ENCODE results near the gene DMPK. TPM values are rescaled to one million over a fixed set of nuclear protein-coding genes. Genes with fewer than 3 reads are reported as not detected.

DMPK gene
- total RNA-seq, 1 experiment from 2014 or later, result 18.3 TPM

DNA sequence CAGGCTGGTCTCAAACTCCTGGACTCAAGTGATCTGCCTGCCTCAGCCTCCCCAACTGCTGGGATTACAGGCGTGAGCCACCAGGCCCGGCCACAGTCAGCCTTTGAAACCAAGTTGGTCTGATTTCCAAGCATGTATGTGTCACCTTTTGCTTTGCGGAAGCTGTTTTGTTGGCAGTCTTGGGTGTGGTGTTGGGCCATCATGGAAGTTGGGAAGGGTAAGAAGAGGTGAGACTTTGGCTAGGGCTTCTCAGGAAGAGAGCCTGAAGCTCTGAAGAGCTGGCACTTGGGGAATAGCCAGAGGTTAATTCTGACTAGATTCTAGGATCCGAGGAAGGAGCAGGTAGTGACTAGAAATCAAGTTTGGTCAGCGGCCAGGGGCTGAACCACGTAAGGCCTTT, 30.0 kb upstream of the DMPK start:
- Histone ChIP-seq H3K27me3 (ENCODE audit: low read length) (no peaks in the 10 kb centered on the region), H3F3A (ENCODE audit: low read length, unreplicated experiment) (no peaks in the 10 kb centered on the region), H3K9ac (ENCODE audit: low read length) (no peak overlapping the region), H3K36me3 (ENCODE audit: low read depth, low read length) (no peaks in the 10 kb centered on the region; the same call in 1 of the 2 replicates), H3K27ac (ENCODE audit: low read length) (no peak overlapping the region), H4K20me1 (ENCODE audit: low read length) (no peaks in the 10 kb centered on the region), H3K9me3 (ENCODE audit: low read length) (no peaks in the 10 kb centered on the region), H3K4me2 (ENCODE audit: low read length) (no peak overlapping the region), H2AFZ (ENCODE audit: low read length) (no peak overlapping the region), H3K4me1 (ENCODE audit: insufficient read depth, low read length) (peaks cover 7% of the 10 kb centered on the region), H3K79me2 (ENCODE audit: low read length) (no peaks in the 10 kb centered on the region), H3K4me3 (ENCODE audit: low read length) (no peak overlapping the region), H3K9me2 (replicated peaks; ENCODE audit: low read length) (no peaks in the 10 kb centered on the region)
- no peak for ATAC-seq
- ChIA-PET CTCF (no interaction called here), POLR2A (ENCODE audit: unreplicated experiment) (interaction anchor here (0.7 kb wide), 1 partner anchor 91 kb away, joined by 6 read pairs; no protein-coding TSS in a partner anchor)
- no TSS peak for BruUV-seq (replicated peaks)
- intact Hi-C loops (cut with micrococcal nuclease), result no loop called here
- DNase-seq, result no peak
- TF ChIP-seq EZH2 (IDR thresholded peaks at IDR 0.05; ENCODE audit: low read length, unreplicated experiment) (no peak), EZH2phosphoT487 (IDR thresholded peaks at IDR 0.05; ENCODE audit: borderline replicate concordance, low read length) (no peak)
- TF ChIP-seq, protein P1, sequence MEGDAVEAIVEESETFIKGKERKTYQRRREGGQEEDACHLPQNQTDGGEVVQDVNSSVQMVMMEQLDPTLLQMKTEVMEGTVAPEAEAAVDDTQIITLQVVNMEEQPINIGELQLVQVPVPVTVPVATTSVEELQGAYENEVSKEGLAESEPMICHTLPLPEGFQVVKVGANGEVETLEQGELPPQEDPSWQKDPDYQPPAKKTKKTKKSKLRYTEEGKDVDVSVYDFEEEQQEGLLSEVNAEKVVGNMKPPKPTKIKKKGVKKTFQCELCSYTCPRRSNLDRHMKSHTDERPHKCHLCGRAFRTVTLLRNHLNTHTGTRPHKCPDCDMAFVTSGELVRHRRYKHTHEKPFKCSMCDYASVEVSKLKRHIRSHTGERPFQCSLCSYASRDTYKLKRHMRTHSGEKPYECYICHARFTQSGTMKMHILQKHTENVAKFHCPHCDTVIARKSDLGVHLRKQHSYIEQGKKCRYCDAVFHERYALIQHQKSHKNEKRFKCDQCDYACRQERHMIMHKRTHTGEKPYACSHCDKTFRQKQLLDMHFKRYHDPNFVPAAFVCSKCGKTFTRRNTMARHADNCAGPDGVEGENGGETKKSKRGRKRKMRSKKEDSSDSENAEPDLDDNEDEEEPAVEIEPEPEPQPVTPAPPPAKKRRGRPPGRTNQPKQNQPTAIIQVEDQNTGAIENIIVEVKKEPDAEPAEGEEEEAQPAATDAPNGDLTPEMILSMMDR (conservative IDR thresholded peaks at IDR 0.05; ENCODE audit: low read depth, low read length), result no peak

DNA sequence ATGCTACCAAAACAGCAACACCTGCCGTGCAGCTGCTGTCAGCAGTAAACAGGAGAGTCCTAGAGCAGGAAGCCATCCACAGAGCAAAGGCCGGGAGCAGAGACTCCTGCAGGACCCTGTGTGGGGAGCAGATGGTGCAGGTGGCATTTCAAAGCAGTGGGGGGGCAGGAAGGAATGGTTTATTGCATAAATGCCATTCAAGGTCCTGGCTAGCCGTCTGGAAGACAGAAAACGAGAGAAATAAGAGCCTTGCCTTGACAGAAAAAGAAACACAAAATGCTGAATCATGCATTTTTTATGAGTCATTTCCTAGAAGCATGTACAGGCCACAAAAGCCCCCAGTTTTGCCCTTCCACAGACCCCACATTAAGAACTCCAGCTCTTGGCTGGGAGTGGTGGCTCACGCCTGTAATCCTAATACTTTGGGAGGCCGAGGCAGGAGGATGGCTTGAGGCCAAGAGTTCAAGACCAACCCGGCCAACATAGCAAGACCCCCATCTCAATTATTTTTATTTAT, 27.4 kb upstream of the DMPK start:
- no TSS peak for BruUV-seq (replicated peaks)
- ChIA-PET POLR2A (ENCODE audit: unreplicated experiment) (no interaction called here), CTCF (no interaction called here)
- DNase-seq (peak; percentile 58), ATAC-seq (peak; percentile 51)
- H3F3A ChIP-seq (ENCODE audit: low read length, unreplicated experiment), result no peaks in the 10 kb centered on the region
- no peaks in the 10 kb centered on the region for H4K20me1 ChIP-seq (ENCODE audit: low read length)
- peaks cover 7% of the 10 kb centered on the region for H3K4me1 ChIP-seq (ENCODE audit: insufficient read depth, low read length)
- H3K4me3 ChIP-seq (ENCODE audit: low read length), result no peak overlapping the region
- no peaks in the 10 kb centered on the region for H3K79me2 ChIP-seq (ENCODE audit: low read length)
- no peak overlapping the region for H3K9ac ChIP-seq (ENCODE audit: low read length)
- TF ChIP-seq, protein P1 (conservative IDR thresholded peaks at IDR 0.05; ENCODE audit: low read depth, low read length), result no peak
- no peak for TF ChIP-seq EZH2phosphoT487 (IDR thresholded peaks at IDR 0.05; ENCODE audit: borderline replicate concordance, low read length)
- TF ChIP-seq EZH2 (IDR thresholded peaks at IDR 0.05; ENCODE audit: low read length, unreplicated experiment), result no peak
- H3K36me3 ChIP-seq (ENCODE audit: low read depth, low read length), result no peaks in the 10 kb centered on the region
- peak overlapping the region; percentile 54 for H3K27ac ChIP-seq (ENCODE audit: low read length)
- no peaks in the 10 kb centered on the region for H3K9me2 ChIP-seq (replicated peaks; ENCODE audit: low read length)
- no peaks in the 10 kb centered on the region for H3K27me3 ChIP-seq (ENCODE audit: low read length)
- peak overlapping the region; percentile 69 for H2AFZ ChIP-seq (ENCODE audit: low read length)
- intact Hi-C loops (cut with micrococcal nuclease), result no loop called here
- peak overlapping the region; percentile 68 for H3K4me2 ChIP-seq (ENCODE audit: low read length)
- no peaks in the 10 kb centered on the region for H3K9me3 ChIP-seq (ENCODE audit: low read length)

- Histone ChIP-seq H3K9me2 (replicated peaks; ENCODE audit: low read length) (no peaks in the 10 kb centered on the region), H3K27me3 (ENCODE audit: low read length) (no peaks in the 10 kb centered on the region), H3K4me1 (ENCODE audit: insufficient read depth, low read length) (peaks cover 7% of the 10 kb centered on the region), H3K4me3 (ENCODE audit: low read length) (no peak overlapping the region), H3K36me3 (ENCODE audit: low read depth, low read length) (no peaks in the 10 kb centered on the region), H3K9ac (ENCODE audit: low read length) (no peak overlapping the region), H2AFZ (ENCODE audit: low read length) (no peak overlapping the region), H3F3A (ENCODE audit: low read length, unreplicated experiment) (no peaks in the 10 kb centered on the region), H3K9me3 (ENCODE audit: low read length) (no peaks in the 10 kb centered on the region), H3K27ac (ENCODE audit: low read length) (no peak overlapping the region), H3K79me2 (ENCODE audit: low read length) (no peaks in the 10 kb centered on the region), H3K4me2 (ENCODE audit: low read length) (no peak overlapping the region), H4K20me1 (ENCODE audit: low read length) (no peaks in the 10 kb centered on the region)
- CTCF ChIA-PET, result no interaction called here
- DNase-seq, result no peak
- POLR2A ChIA-PET (ENCODE audit: unreplicated experiment), result no interaction called here
- BruUV-seq (replicated peaks), result no TSS peak
- intact Hi-C loops (cut with micrococcal nuclease), result no loop called here
- TF ChIP-seq EZH2phosphoT487 (IDR thresholded peaks at IDR 0.05; ENCODE audit: borderline replicate concordance, low read length) (no peak), EZH2 (IDR thresholded peaks at IDR 0.05; ENCODE audit: low read length, unreplicated experiment) (no peak)
- TF ChIP-seq, protein P1 (conservative IDR thresholded peaks at IDR 0.05; ENCODE audit: low read depth, low read length), result no peak
- ATAC-seq, result no peak
Observed at GRCh38 chr19:45805719-45806118, 23.4 kb upstream of the DMPK start.

Data from PC-3 (cell line).